ENCODE data around the gene HERC2.
"Not testable (repeated sequence)": the region's sequence is repeated elsewhere in the genome, so short reads cannot be mapped to it uniquely, and the experiment has no call there.

Gene HERC2

DNA sequence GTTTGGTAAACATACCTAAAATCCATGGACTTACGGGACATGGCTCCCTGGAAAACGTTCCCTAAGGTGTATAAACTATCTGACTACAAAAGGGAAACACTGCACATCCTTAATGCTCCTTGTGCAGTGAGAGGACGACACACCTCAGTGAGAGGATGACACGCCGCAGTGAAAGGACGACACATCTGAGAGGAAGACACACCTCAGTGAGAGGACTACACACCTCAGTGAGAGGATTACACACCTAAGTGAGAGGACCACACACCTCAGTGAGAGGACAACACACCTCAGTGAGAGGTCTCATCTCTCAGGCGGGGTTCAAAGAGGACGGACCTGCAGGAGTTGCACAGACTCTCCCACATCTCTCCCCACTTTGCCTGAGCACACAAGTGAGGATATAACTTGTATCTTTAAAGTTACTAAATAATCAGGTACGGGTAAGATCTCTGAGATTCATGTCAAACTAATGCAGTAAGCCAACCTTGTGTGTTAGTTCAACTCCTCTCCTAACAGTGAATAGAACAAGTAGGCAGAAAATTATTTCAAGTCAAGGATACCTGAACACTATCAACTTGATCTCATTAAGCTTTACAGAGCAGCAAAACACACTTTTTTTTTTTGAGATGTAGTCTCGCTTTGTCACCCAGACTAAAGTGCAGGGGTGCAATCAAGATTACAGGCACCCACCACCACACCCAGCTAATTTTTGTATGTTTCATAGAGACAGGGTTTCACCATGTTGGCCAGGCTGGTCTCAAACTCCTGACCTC lies 32.1 kb downstream of the HERC2 start:
- TF ChIP-seq, protein P1, sequence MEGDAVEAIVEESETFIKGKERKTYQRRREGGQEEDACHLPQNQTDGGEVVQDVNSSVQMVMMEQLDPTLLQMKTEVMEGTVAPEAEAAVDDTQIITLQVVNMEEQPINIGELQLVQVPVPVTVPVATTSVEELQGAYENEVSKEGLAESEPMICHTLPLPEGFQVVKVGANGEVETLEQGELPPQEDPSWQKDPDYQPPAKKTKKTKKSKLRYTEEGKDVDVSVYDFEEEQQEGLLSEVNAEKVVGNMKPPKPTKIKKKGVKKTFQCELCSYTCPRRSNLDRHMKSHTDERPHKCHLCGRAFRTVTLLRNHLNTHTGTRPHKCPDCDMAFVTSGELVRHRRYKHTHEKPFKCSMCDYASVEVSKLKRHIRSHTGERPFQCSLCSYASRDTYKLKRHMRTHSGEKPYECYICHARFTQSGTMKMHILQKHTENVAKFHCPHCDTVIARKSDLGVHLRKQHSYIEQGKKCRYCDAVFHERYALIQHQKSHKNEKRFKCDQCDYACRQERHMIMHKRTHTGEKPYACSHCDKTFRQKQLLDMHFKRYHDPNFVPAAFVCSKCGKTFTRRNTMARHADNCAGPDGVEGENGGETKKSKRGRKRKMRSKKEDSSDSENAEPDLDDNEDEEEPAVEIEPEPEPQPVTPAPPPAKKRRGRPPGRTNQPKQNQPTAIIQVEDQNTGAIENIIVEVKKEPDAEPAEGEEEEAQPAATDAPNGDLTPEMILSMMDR (IDR thresholded peaks at IDR 0.05; ENCODE audit: extremely low read depth, missing control alignments) = no peak
- no peak for DNase-seq (ENCODE audit: low spot score)

DNA sequence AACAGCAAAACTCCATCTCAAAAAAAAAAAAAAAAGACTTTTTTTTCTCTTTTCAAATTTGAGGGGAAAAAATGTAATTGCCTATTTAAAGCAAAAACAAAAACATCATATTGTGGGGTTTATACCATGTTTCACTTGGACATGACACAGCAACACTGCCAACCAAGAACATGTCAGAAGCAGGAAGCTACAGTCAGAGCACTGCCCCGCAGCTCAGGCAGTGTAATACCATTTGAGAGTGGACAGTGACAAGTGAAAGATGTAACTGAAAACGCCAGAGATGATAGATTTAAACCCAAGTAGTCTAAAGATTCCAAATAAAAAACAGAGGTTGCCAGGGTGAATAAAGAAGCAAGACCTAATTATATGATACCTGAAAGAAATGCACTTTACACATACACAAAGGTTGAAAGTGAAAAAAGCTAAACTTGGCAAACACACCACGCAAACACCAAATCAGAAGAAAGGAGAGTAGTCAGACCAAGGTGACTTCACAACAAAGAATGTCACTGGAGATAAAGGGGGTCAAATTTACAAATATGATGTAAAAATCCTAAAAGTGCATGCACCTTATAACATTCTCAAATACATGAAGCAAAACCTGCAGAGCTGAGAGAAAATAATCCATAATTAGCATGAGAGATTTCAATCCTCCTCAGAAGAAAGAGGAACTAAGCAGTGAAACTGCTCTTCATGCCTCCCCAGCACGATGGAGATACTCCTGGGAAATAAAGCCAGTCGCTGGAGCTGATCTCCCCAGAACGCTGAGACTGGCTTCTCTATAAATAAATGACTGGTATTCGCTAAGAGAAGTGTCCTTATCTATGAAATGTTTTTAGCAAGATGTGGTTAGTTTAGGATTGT lies 32.9 kb downstream of the HERC2 start:
- DNase-seq (ENCODE audit: low spot score) = peak; percentile 27

DNA sequence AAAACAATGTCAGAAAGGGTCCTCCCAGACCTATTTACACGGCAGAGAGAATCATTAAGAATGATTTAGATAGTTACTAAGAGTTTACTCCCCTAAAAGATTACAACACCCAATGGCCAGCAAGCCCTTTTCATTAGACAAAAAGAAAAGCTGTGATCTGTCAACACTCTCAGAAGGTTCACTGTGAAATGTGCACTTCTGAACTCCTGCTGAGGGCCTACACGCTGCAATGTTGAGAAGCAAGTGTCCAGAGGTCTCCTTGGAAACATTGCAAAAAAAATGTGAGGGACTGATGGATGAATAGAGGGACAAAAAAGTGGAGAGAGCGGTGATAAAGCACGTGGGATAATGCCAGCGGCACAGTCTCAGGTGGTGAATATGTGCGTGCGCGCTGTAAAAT lies 35.3 kb downstream of the HERC2 start:
- DNase-seq (ENCODE audit: low spot score) = not testable (repeated sequence)

DNA sequence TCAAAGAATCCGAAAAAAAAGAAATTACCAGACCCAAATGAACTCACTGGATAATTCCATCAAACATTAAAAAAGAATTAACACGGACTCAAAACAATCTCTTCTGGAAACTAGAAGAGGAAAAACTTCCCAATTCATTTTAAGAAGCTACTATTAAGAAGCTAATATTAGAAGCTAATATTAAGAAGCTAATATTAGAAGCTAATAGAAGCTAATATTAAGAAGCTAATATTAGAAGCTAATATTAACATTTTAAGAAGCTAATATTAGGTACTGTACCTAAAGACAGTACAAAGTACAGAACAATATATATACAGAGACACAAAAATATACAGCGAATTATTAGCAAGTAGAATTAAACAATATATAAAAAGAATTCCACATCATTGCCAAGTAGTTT lies 35.9 kb downstream of the HERC2 start:
- TF ChIP-seq, protein P1 (IDR thresholded peaks at IDR 0.05; ENCODE audit: extremely low read depth, missing control alignments) = no peak
- no peak for DNase-seq (ENCODE audit: low spot score)

DNA sequence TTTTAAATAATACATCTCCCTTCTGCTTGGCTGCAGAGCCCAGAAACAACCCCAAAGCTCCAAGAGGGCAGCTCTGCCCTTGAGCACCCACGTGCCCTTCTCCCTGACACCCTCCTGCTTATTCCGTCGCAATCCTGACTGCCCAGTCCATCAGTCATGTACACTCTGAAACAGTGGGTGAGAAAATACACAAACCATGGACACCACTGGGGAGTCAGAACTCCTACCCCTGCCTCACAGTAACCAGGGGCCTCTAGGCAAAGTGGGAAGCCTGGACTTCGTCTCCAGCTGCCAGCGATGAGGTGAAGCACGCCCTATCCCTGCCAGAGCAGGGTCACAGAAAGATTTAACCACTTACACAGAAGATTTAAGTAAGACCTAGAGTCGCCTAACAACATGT lies 40.1 kb downstream of the HERC2 start:
- TF ChIP-seq, protein P1 (IDR thresholded peaks at IDR 0.05; ENCODE audit: extremely low read depth, missing control alignments) = no peak
- DNase-seq (ENCODE audit: low spot score) = no peak

DNA sequence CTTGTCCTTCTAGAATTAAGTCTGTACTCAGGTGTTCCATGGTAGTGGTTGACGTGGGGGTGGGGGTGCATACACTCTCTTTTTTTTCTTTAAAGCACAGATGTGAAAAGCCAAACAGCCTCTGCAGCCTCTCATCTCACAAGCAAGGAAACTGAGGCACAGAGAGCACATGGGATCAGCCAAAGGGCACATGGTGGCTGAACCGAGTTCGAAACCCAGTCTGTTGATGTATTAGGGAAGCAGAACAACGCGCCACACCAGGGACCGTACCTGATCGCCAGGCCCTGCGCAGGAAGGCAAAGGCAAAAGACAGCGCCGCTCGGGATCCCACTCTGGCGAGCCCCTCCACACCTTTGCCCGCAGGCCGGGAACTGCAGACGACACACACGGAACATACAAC lies 47.3 kb downstream of the HERC2 start:
- DNase-seq (ENCODE audit: low spot score) = no peak
- TF ChIP-seq, protein P1 (IDR thresholded peaks at IDR 0.05; ENCODE audit: extremely low read depth, missing control alignments) = no peak

DNA sequence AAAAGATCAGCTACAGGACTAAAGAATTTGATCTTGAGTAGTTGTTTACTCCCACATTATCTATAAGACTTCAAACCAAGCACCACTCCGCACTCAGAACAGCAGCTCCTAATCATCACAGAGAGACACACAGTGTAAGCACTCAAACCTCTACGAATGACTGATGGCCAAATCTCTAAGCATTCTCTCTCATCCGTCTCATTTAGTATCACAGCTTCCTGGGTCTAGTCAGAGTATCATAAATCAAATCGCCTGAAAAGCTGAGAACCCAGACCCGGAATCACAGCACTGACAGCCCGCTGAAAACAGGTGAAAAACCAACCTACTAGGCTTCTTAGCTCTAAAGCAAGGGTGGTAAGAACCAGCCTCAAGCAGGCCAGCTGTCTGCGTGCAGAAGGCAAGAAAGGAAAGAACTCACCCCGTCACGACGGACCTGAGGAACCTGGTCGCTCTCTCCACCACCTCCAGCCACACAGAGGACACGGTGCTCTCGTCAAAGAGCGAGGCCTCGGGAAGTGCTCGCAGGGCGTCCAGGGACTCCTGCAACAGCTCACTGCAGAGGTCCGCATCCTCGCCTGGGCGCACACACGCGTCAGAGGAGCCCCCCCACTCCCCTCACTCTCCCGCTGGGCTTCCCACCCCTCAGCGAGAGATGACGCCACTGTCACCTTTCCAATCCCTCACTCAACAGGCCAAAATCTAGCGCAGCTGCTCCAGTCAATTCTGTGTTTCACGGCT lies 47.9 kb downstream of the HERC2 start:
- no peak for DNase-seq (ENCODE audit: low spot score)
- TF ChIP-seq, protein P1 (IDR thresholded peaks at IDR 0.05; ENCODE audit: extremely low read depth, missing control alignments) = no peak

DNA sequence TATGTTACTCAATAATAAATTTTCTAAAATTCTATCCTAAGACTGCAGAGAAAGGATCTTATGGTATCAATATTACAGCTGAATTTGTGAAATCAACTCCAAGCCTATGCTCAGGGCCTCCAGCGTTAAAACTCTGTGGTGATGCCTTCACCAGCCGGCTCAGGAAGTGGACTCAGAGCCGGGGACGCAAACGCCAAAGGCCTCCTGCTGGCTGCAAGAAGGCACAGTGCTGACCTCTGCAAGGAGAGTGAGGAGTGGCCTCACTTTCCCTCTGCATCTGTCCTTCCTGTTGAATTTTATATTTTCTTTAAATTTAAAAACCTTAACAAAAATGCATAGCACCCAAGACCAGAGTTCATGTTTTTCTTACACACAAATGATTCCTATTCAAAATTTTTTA lies 48.5 kb downstream of the HERC2 start:
- TF ChIP-seq, protein P1 (IDR thresholded peaks at IDR 0.05; ENCODE audit: extremely low read depth, missing control alignments) = no peak
- DNase-seq (ENCODE audit: low spot score) = no peak

All from GM20000 (cell line).